ENCODE data around the gene EMC7. TPM values are rescaled to one million over a fixed set of nuclear protein-coding genes. Genes with fewer than 3 reads are reported as not detected.
A peak's percentile ranks its signal among the peaks of the same experiment; 100 is the strongest.

Gene EMC7
- total and polyA plus RNA-seq, 2 of the 13 experiments (the other 11 are each of a cell fraction or from before 2014, with no cell fraction given), result 46.8 to 113 TPM

DNA sequence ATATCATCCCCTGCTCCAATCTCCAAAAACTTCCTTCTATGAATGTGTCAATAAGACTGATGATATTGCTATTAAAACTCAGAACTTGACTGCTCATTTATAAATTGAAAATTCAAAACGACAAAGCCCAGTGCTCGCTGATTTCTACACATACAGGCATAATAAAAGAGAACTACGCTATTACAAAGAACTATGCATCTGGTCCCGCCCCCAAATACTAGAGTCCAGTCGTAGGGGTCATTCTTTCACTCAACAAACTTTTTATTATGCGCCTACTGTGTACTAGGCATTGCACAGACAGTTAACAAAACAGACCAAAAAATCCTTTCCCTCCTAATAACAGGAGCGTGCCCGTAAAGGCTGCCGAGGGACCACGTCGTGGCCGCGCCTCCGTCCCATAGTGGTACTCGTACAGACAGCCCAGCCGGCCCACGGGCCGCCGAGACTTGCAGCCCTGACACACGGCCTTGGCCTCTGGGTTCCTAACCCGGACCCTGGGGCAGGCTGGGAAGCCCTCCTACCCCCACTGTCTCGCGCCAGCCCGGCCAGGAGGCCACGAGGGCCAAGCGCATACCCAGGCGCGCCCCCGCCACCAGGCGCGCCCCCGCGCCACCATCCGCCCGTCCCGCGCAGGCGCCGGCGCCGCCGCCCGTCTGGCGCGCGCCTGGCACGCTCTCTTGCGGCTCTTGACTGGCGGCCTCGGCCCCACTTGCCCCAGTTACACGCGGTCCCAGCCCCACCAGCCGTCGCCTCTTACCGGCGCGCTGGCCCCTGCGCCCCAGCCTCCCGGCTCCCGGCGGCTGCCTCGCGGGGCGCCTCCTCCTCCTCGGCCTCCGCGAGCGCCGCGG, 63.4 kb downstream of the EMC7 start (continued):
- TF ChIP-seq, protein P1, sequence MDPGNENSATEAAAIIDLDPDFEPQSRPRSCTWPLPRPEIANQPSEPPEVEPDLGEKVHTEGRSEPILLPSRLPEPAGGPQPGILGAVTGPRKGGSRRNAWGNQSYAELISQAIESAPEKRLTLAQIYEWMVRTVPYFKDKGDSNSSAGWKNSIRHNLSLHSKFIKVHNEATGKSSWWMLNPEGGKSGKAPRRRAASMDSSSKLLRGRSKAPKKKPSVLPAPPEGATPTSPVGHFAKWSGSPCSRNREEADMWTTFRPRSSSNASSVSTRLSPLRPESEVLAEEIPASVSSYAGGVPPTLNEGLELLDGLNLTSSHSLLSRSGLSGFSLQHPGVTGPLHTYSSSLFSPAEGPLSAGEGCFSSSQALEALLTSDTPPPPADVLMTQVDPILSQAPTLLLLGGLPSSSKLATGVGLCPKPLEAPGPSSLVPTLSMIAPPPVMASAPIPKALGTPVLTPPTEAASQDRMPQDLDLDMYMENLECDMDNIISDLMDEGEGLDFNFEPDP (CRISPR knock-in tag; conservative IDR thresholded peaks at IDR 0.05), result no peak; the same call in 1 of the 2 replicates
- no peak for TF ChIP-seq CEBPB (IDR thresholded peaks at IDR 0.05; ENCODE audit: borderline replicate concordance, low read depth, low read length)
- TF ChIP-seq, protein P2, sequence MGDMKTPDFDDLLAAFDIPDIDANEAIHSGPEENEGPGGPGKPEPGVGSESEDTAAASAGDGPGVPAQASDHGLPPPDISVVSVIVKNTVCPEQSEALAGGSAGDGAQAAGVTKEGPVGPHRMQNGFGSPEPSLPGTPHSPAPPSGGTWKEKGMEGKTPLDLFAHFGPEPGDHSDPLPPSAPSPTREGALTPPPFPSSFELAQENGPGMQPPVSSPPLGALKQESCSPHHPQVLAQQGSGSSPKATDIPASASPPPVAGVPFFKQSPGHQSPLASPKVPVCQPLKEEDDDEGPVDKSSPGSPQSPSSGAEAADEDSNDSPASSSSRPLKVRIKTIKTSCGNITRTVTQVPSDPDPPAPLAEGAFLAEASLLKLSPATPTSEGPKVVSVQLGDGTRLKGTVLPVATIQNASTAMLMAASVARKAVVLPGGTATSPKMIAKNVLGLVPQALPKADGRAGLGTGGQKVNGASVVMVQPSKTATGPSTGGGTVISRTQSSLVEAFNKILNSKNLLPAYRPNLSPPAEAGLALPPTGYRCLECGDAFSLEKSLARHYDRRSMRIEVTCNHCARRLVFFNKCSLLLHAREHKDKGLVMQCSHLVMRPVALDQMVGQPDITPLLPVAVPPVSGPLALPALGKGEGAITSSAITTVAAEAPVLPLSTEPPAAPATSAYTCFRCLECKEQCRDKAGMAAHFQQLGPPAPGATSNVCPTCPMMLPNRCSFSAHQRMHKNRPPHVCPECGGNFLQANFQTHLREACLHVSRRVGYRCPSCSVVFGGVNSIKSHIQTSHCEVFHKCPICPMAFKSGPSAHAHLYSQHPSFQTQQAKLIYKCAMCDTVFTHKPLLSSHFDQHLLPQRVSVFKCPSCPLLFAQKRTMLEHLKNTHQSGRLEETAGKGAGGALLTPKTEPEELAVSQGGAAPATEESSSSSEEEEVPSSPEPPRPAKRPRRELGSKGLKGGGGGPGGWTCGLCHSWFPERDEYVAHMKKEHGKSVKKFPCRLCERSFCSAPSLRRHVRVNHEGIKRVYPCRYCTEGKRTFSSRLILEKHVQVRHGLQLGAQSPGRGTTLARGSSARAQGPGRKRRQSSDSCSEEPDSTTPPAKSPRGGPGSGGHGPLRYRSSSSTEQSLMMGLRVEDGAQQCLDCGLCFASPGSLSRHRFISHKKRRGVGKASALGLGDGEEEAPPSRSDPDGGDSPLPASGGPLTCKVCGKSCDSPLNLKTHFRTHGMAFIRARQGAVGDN (CRISPR knock-in tag; IDR thresholded peaks at IDR 0.05), result peak; percentile 89
- no peak for TF ChIP-seq NAIF1 (CRISPR knock-in tag; IDR thresholded peaks at IDR 0.05; ENCODE audit: borderline replicate concordance)
- TF ChIP-seq, protein P3, sequence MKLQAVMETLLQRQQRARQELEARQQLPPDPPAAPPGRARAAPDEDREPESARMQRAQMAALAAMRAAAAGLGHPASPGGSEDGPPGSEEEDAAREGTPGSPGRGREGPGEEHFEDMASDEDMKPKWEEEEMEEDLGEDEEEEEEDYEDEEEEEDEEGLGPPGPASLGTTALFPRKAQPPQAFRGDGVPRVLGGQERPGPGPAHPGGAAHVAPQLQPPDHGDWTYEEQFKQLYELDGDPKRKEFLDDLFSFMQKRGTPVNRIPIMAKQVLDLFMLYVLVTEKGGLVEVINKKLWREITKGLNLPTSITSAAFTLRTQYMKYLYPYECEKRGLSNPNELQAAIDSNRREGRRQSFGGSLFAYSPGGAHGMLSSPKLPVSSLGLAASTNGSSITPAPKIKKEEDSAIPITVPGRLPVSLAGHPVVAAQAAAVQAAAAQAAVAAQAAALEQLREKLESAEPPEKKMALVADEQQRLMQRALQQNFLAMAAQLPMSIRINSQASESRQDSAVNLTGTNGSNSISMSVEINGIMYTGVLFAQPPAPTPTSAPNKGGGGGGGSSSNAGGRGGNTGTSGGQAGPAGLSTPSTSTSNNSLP (IDR thresholded peaks at IDR 0.05; ENCODE audit: low read depth, low read length), result no peak
- TF ChIP-seq ZNF776 (CRISPR knock-in tag; IDR thresholded peaks at IDR 0.05), result peak; percentile 85; the same call in 1 of the 2 replicates
- 0 out of 2 replicates have a peak, but pooled peaks have one; percentile 52 for TF ChIP-seq SMAD3 (CRISPR knock-in tag; IDR thresholded peaks at IDR 0.05)
- TF ChIP-seq, protein P4, sequence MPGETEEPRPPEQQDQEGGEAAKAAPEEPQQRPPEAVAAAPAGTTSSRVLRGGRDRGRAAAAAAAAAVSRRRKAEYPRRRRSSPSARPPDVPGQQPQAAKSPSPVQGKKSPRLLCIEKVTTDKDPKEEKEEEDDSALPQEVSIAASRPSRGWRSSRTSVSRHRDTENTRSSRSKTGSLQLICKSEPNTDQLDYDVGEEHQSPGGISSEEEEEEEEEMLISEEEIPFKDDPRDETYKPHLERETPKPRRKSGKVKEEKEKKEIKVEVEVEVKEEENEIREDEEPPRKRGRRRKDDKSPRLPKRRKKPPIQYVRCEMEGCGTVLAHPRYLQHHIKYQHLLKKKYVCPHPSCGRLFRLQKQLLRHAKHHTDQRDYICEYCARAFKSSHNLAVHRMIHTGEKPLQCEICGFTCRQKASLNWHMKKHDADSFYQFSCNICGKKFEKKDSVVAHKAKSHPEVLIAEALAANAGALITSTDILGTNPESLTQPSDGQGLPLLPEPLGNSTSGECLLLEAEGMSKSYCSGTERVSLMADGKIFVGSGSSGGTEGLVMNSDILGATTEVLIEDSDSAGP (CRISPR knock-in tag; IDR thresholded peaks at IDR 0.05; ENCODE audit: borderline replicate concordance), result no peak
- TF ChIP-seq, protein P5, sequence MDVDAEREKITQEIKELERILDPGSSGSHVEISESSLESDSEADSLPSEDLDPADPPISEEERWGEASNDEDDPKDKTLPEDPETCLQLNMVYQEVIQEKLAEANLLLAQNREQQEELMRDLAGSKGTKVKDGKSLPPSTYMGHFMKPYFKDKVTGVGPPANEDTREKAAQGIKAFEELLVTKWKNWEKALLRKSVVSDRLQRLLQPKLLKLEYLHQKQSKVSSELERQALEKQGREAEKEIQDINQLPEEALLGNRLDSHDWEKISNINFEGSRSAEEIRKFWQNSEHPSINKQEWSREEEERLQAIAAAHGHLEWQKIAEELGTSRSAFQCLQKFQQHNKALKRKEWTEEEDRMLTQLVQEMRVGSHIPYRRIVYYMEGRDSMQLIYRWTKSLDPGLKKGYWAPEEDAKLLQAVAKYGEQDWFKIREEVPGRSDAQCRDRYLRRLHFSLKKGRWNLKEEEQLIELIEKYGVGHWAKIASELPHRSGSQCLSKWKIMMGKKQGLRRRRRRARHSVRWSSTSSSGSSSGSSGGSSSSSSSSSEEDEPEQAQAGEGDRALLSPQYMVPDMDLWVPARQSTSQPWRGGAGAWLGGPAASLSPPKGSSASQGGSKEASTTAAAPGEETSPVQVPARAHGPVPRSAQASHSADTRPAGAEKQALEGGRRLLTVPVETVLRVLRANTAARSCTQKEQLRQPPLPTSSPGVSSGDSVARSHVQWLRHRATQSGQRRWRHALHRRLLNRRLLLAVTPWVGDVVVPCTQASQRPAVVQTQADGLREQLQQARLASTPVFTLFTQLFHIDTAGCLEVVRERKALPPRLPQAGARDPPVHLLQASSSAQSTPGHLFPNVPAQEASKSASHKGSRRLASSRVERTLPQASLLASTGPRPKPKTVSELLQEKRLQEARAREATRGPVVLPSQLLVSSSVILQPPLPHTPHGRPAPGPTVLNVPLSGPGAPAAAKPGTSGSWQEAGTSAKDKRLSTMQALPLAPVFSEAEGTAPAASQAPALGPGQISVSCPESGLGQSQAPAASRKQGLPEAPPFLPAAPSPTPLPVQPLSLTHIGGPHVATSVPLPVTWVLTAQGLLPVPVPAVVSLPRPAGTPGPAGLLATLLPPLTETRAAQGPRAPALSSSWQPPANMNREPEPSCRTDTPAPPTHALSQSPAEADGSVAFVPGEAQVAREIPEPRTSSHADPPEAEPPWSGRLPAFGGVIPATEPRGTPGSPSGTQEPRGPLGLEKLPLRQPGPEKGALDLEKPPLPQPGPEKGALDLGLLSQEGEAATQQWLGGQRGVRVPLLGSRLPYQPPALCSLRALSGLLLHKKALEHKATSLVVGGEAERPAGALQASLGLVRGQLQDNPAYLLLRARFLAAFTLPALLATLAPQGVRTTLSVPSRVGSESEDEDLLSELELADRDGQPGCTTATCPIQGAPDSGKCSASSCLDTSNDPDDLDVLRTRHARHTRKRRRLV (CRISPR knock-in tag; IDR thresholded peaks at IDR 0.05), result no peak
- 0 out of 2 replicates have a peak, but pooled peaks have one; percentile 26 for TF ChIP-seq NCOA1 (CRISPR knock-in tag; IDR thresholded peaks at IDR 0.05)
- TF ChIP-seq, protein P6, sequence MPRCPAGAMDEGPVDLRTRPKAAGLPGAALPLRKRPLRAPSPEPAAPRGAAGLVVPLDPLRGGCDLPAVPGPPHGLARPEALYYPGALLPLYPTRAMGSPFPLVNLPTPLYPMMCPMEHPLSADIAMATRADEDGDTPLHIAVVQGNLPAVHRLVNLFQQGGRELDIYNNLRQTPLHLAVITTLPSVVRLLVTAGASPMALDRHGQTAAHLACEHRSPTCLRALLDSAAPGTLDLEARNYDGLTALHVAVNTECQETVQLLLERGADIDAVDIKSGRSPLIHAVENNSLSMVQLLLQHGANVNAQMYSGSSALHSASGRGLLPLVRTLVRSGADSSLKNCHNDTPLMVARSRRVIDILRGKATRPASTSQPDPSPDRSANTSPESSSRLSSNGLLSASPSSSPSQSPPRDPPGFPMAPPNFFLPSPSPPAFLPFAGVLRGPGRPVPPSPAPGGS (CRISPR knock-in tag; IDR thresholded peaks at IDR 0.05), result peak; percentile 56

Data from HepG2 (cell line).